AG09319 (cell line): ENCODE results near the gene DMBX1.

Experiments used
- DNase-seq: peaks from one replicate; pipeline ENCODE4 v3.0.0-alpha.2; 2010; ENCODE audit warnings: low read depth; ENCODE audit errors: extremely low read depth
- CTCF ChIP-seq: IDR thresholded peaks from 2 replicates; pipeline ENCODE4 v1.5.1; 2011; ENCODE audit warnings: low read depth, mild to moderate bottlenecking, inconsistent platforms, low read length, moderate library complexity

The DMBX1 gene

GRCh38 chr1:46447499-46448108 lies 42.0 kb upstream of the DMBX1 start:
- no peak for TF ChIP-seq CTCF
- no peak for DNase-seq

GRCh38 chr1:46448109-46448911 lies 41.3 kb upstream of the DMBX1 start:
- no peak for TF ChIP-seq CTCF
- DNase-seq, result no peak

GRCh38 chr1:46449223-46450159 lies 40.1 kb upstream of the DMBX1 start:
- TF ChIP-seq CTCF, result no peak
- DNase-seq, result no peak

- TF ChIP-seq CTCF, result no peak
Observed at GRCh38 chr1:46450160-46450517, 39.5 kb upstream of the DMBX1 start.

GRCh38 chr1:46451948-46452930 lies 37.4 kb upstream of the DMBX1 start:
- DNase-seq, result no peak
- TF ChIP-seq CTCF, result no peak

More at GRCh38 chr1:46450160-46450517, 39.5 kb upstream of the DMBX1 start:
- no peak for DNase-seq

- TF ChIP-seq CTCF, result no peak
- DNase-seq, result no peak
Observed at GRCh38 chr1:46452931-46453325, 36.7 kb upstream of the DMBX1 start.
